Diencephalon (tissue), 1 donor: ENCODE measurements around the gene ADM2. TPM values are rescaled to one million over a fixed set of nuclear protein-coding genes. Genes with fewer than 3 reads are reported as not detected.

Experiments used
- total RNA-seq: library from RNA; depleted of rRNA; stranded (reverse); fragments of >200 nt; gene quantifications from one replicate; pipeline ENCODE4 v1.2.3, GENCODE V29; 2014

Gene ADM2
- not detected for total RNA-seq

DNA sequence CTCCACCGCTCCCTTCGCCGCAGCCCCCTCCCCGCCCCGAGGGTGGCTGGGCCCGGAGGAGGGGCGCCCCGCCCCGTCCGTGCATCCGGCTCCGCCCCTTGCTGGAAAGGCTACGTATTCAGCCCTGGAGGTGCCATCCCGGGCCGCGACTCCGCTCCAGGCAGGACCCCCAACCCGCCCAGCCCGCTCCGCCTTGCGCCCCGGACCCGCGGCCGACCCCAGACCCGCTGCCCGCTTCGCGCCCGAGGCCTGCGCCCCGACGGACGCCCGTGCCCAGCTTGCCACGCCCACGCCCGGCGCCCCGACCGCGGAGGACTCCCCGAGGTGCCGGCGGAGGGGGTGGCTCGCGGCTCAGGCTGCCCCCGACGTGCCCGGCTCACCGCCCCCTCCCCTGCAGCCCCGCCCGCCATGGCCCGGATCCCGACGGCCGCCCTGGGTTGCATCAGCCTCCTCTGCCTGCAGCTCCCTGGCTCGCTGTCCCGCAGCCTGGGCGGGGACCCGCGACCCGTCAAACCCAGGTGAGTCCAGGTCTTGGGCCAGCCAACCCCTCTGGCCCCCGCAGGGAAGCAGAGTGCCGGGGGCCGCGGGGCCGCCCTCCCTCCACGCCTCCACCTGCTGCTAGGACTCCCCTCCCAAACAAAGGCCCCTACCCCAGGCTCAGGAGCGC, at the start of gene ADM2:
ADM2 (plus strand) TSS at position 104 of the 667 bp plus-strand sequence; CDS start at position 409, 305 bp downstream.

DNA sequence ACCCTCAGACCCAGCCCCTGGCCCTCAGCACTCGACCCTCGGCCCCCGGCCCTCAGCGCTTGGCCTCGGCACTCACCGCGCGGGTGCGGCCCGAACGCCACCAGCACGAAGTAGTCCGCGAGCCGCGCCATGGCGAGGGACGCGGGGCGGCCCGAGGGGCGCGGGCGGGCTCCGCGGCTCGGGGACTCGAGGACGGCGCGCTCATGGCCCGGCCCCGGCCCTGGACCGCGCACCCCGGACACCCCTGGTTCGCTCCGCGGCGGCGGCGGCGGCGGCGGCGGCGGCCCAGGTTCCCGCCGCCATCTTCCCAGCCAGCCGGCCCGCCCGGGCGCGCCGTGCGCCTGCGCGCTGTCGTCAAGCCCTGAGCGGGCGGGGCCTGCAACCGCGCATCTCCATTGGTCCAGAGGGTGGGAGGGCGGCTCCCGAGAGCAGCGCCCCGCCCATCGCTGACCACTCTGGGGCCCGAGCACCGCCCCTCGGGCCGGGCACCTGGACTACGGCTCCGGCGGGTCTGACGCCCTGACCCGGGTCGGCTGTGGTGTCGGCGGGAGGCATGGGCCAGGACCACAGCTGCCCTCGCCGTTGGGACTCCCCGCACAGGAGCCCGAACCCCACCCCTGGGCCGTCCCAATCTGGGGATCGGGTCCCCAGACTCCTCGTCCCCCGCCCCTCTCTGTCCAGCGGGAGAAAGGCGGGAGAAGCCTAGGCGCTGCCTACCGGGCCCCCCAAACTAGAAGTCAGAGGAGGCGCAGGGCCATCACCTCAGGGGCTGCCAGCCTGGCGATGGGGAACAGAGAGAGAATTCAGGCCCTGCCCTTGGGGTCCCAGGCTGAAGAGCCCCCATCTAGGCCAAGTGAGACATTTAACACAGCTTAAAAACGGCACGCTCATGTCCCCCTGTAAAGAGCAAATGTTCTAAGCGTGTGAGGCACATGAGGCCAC, 6.4 kb upstream of the ADM2 start, which contains the start of gene SBF1:
SBF1 (minus strand) TSS at position 326 of the 942 bp plus-strand sequence; CDS start at position 131, 195 bp downstream.

GRCh38 chr22:50486561-50487289, 5.4 kb downstream of the ADM2 start, which contains the start of gene MIOX:
Gene MIOX (plus strand): TSS chr22:50486859. CDS start chr22:50486898, 39 bp downstream.

GRCh38 chr22:50507421-50507990, 26.2 kb downstream of the ADM2 start, which contains the start of gene LMF2:
Gene LMF2 (minus strand): TSS chr22:50507702. CDS start chr22:50507675, 27 bp downstream.

GRCh38 chr22:50507991-50508884, 26.9 kb downstream of the ADM2 start, which contains the start of gene NCAPH2:
Gene NCAPH2 (plus strand): TSS chr22:50508224. CDS start chr22:50508338, 114 bp downstream.

DNA sequence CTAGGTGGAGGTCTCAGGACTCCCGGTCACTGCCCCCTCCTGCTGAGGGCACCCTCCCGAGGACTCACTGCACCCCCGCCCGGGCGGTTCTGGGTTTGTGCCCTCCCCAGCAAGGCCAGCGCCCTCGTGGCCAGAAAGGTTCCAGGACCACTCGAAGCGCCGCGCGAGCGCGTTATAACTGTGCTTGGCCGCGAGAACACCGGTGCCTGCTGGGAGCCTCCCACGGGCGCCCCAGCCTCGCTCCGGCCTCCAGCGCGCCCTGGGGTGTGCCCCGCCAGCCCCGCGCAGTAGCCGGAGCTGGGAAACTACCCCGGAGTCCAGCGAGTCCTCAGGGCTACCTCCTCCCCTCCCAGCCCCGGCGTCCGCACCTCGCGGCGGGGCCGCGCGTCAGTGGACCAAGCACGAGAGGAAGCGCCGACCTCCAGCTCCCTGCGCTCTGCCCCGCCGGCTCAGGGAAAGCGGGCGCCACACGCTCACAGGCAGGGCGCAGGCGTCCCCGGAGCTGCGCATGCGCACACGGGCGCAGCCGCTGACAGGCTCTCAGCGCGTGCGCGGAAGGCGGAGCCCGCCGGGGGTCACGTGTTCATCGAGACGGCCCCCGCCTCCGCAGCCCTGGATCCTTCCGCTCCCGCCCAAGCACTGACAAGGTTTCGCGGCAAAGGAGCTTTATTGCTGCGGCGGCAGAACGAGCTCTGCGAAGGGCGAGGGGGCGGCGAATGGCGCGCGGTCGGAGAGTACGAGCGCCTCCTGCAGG, 43.9 kb downstream of the ADM2 start, which contains the start of gene SCO2:
SCO2 (minus strand) TSS at position 495 of the 754 bp plus-strand sequence. CDS start 1,187 bp downstream, outside the sequence.

DNA sequence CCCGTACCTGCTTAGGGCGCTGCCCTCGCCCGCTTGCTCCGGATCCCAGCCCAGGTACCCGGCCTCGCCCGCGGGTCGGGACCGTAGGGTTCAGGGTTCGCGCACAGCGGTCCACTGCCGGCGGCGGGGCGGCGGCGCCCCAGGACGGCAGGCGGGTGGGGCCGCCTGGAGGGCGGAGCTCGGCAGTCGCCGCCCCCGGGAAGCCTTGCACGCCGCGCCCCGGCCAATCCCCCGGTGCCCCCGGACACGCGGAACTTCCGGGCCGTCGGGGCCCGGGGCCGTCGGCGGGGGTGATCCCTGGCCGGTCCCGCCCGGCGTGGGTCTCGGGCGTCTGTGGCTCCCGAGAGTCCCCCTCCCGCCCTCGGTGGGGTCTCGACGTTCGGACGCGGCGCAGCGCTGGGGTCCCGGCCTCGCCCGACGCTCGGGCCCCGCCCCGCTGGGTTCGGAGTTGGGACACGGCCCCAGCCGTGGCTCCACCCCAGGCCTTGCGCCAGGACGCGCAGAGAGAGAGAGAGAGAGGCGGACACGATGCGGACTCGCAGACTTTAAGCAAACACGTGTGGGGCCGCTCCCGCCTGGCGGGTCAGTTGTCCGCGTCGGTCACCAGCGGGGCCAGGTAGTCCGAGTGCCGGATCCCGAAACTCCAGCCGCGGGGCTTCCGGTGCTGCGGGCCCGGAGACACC, 48.7 kb downstream of the ADM2 start, which contains the start of gene TYMP:
TYMP (minus strand) TSS at position 116 of the 683 bp plus-strand sequence. CDS start 303 bp downstream, outside the sequence.

Other genes with a start within 250 kb of the ADM2 start
- 34.4 TPM for gene TUBGCP6, start 236.5 kb upstream of the ADM2 start, total RNA-seq
- gene HDAC10, start 230.3 kb upstream of the ADM2 start, total RNA-seq: 19.6 TPM
- 11.8 TPM for gene MAPK12, start 219.9 kb upstream of the ADM2 start, total RNA-seq
- gene MAPK11, start 211.2 kb upstream of the ADM2 start, total RNA-seq: 13.4 TPM
- 52.4 TPM for gene PLXNB2, start 173.9 kb upstream of the ADM2 start, total RNA-seq
- 24.2 TPM for gene DENND6B, start 154.5 kb upstream of the ADM2 start, total RNA-seq
- gene PPP6R2, start 138.2 kb upstream of the ADM2 start, total RNA-seq: 62.1 TPM
- gene SBF1, start 6.5 kb upstream of the ADM2 start, total RNA-seq: 89.3 TPM
- gene MIOX, start 5.3 kb downstream of the ADM2 start, total RNA-seq: not detected
- 16.6 TPM for gene LMF2, start 26.2 kb downstream of the ADM2 start, total RNA-seq
- gene NCAPH2, start 26.7 kb downstream of the ADM2 start, total RNA-seq: 44.5 TPM
- 0.92 TPM for gene SCO2, start 44.1 kb downstream of the ADM2 start, total RNA-seq
- gene TYMP, start 48.5 kb downstream of the ADM2 start, total RNA-seq: 4.6 TPM
- gene KLHDC7B, start 64.4 kb downstream of the ADM2 start, total RNA-seq: not detected
- not detected for gene SYCE3, start 81.4 kb downstream of the ADM2 start, total RNA-seq
- 9.2 TPM for gene CPT1B, start 96.9 kb downstream of the ADM2 start, total RNA-seq
- 28.6 TPM for gene CHKB, start 101.3 kb downstream of the ADM2 start, total RNA-seq
- 76.6 TPM for gene MAPK8IP2, start 119.2 kb downstream of the ADM2 start, total RNA-seq
- 6.9 TPM for gene ARSA, start 146.6 kb downstream of the ADM2 start, total RNA-seq
- 13.6 TPM for gene SHANK3, start 191.3 kb downstream of the ADM2 start, total RNA-seq